ENCODE data around the gene TNPO2.

- TF ChIP-seq POLR2A (IDR thresholded peaks at IDR 0.05) (no peak), CTCF (IDR thresholded peaks at IDR 0.05) (no peak)
Observed at GRCh38 chr19:12695514-12695913, 28.2 kb downstream of the TNPO2 start.

Measured in esophagus squamous epithelium (tissue), 4 donors.